HepG2 (cell line): ENCODE data around the gene YY1AP1.

ENCODE experiments used
- CEBPB ChIP-seq: IDR thresholded peaks from 2 replicates; pipeline ENCODE4 v1.6.1; 2011; ENCODE audit warnings: low read depth, low read length, improper control_type of control experiment, borderline replicate concordance
- DNMT3B ChIP-seq: conservative IDR thresholded peaks from 2 replicates; pipeline ENCODE4 v1.6.1; 2016; ENCODE audit warnings: missing biosample characterization, control low read depth
- DZIP1 ChIP-seq: sonication (generic); formaldehyde crosslinking; IDR thresholded peaks from 2 replicates; pipeline ENCODE4 v1.5.0; 2020; ENCODE audit warnings: mild to moderate bottlenecking, missing genetic modification reagents
- HCFC1 ChIP-seq: fragments of 150-350 bp; IDR thresholded peaks from 2 replicates; pipeline ENCODE4 v1.6.1; 2014; ENCODE audit warnings: low read depth, low read length
- KDM4B ChIP-seq: sonication (generic); formaldehyde crosslinking; IDR thresholded peaks from 2 replicates; pipeline ENCODE4 v1.4.0; 2020; ENCODE audit warnings: missing genetic modification reagents
- MLX ChIP-seq: IDR thresholded peaks from 2 replicates; pipeline ENCODE4 v1.6.1; 2016
- TEF ChIP-seq: sonication (generic); formaldehyde crosslinking; IDR thresholded peaks from 2 replicates; pipeline ENCODE4 v1.5.0; 2020; ENCODE audit warnings: missing genetic modification reagents
- ZNF230 ChIP-seq: sonication (generic); formaldehyde crosslinking; IDR thresholded peaks from 2 replicates; pipeline ENCODE4 v1.4.0; 2020; ENCODE audit warnings: mild to moderate bottlenecking, missing genetic modification reagents
- ZNF30 ChIP-seq: sonication (generic); formaldehyde crosslinking; IDR thresholded peaks from 2 replicates; pipeline ENCODE4 v1.5.0; 2020; ENCODE audit warnings: mild to moderate bottlenecking, missing genetic modification reagents
- ZNF576 ChIP-seq: sonication (generic); formaldehyde crosslinking; IDR thresholded peaks from 2 replicates; pipeline ENCODE4 v1.4.0; 2020; ENCODE audit warnings: mild to moderate bottlenecking, missing genetic modification reagents

- TF ChIP-seq HCFC1 (no peak), KDM4B (CRISPR knock-in tag) (no peak), TEF (no peak), MLX (no peak), ZNF30 (no peak), ZNF576 (CRISPR knock-in tag) (no peak), CEBPB (no peak), ZNF230 (CRISPR knock-in tag) (no peak), DZIP1 (CRISPR knock-in tag) (no peak), DNMT3B (CRISPR knock-in tag) (no peak)
These were observed 35.6 kb downstream of the YY1AP1 start for GRCh38 chr1:155652951-155653350.
